GM19463 (cell line): ENCODE measurements around the gene ILK.
A peak's percentile ranks its signal among the peaks of the same experiment; 100 is the strongest.

Source experiments
- ATAC-seq: cut with Tn5 transposase; IDR thresholded peaks from one replicate; pipeline ENCODE4 v1.9.1; 2021; ENCODE audit warnings: mild to moderate bottlenecking, moderate library complexity; ENCODE audit not compliant: unreplicated experiment

The ILK gene

DNA sequence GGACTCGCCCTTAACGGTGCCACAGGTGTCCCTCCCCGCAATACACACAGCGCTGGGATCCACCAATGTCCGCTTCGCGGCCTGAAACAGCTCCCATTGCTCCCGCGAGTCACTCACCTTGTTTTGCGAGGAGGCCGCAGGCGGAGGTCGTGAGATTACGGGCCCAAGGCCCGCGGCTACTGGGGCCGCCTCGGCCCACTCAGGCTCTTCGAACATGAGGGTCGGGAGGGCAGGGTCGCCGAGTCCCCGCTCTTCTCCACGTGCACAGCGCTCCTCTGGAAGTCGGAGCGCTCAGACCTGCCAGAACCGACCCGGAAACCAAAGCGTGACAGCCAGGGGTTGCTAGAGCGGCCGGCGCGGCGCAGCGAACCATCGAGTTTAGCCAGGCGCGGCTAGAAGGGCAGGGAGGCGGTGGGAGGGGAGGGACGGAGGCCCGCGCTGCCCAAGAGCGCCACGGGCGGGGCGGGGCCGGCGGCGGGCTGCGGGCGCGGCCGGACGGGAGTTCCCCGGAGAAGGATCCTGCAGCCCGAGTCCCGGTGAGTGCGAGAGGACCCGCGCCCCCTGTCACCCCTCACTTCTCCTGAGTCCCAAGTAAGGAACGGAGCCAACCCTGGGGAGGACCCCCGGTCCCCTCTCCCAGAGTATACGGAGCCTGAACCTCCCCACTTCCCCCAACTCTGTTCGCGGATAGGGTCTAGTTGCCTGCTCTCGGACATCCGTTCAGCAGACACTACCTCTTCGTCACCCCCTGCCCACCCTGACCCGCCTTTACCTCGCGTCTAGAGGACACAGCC lies at the start of gene ILK, which contains the start of gene RRP8:
Gene ILK (plus strand): TSS at position 488 of the 794 bp plus-strand sequence. CDS start 498 bp downstream, outside the sequence.
Gene RRP8 (minus strand): TSS at position 330 of the 794 bp plus-strand sequence. CDS start 114 bp downstream, at position 216.
- ATAC-seq, result peak; percentile 76

DNA sequence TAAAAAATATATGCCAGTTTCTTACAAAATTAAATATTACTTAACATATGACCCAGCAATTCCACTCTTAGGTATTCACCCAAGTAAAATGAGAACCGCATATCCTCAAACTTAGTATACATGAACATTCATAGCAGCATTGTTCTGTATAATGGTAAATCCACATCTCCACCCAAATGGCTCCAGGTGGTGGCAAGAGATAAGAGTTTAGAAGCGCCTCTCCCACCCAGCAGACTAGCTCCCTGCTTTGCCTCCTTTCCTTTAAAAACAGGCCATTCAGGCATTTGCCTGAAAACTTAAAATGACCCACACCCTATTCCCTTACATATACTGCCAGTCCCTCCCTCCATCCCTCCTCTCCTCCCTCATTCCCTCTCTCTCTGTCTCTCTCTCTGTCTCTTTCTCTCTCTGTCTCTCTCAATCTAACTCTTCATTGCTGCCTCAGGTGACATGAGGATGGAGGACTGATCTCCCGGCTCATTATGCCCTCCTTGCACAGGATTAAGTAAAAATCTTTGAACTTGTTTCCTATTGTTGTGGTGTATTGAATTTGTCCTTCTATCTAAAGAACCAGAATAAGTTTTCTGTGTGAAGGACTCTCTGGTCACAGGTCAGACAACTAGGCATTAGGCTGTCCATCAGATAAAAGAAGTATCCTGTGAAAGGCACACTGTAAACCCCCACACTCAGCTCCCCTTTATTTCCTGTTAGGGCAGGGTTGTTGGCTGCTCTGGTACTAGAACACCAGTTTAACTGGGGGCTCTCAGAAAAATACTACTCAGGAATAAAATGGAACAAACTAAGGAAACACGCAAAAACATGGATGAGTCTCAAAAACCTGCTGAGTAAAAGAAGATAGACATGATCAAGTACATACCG lies 48.5 kb upstream of the ILK start:
- ATAC-seq, result no peak

DNA sequence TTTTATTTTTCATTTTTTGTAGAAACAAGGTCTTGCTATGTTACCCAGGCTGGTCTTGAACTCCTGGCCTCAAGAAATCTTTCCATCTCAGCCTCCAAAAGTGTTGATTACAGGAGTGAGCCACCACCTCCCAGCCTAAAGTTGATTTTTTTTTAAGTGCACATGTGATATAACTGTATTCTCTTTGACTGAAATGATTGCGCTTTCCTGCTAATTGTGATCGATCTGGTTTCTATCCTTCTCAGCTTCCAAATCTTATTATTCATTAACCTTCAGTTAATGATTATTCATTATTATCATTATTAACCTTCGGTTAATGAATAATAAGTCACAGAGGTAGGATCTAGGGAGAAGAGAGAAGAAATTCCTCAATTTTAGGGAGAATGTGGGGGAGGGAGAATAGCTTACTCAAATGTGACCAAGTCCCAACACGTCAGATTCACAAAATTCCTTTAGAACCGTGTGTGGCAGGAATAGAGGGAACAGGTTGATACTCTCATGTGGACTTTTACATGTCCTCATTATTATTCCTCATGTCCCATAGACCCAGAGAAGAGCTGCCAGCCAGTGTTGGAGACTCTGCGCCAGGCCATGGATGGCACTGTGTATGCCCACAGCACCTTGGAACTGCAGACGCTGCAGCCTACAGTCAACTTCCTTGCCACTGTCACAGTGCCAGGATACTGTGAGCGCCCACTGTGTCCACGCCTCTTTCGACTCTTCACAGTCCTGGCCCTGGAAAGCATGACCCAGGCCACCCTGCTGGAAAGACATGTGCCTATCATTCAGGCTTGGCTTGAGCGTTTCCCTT lies 47.2 kb upstream of the ILK start:
- no peak for ATAC-seq

DNA sequence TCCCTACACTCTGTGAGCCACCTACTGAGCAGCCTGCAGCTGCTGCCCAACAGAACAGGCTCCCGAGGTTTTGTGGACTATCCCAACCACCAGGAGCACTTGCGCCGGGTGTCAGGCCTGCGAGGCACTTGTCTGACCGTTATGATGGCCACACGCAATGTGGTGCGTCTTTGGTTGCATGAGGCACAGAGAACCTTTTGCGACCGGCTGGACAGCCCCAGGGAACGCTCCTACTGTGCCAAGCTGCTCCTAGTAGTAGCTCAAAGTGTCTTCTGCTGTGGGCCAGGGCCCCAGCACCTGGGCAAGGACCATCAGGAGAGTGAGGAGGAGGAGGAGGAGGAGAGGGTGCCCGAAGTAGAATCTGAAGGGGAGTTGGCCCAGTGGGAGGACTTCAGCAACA lies 46.5 kb upstream of the ILK start:
- no peak for ATAC-seq

DNA sequence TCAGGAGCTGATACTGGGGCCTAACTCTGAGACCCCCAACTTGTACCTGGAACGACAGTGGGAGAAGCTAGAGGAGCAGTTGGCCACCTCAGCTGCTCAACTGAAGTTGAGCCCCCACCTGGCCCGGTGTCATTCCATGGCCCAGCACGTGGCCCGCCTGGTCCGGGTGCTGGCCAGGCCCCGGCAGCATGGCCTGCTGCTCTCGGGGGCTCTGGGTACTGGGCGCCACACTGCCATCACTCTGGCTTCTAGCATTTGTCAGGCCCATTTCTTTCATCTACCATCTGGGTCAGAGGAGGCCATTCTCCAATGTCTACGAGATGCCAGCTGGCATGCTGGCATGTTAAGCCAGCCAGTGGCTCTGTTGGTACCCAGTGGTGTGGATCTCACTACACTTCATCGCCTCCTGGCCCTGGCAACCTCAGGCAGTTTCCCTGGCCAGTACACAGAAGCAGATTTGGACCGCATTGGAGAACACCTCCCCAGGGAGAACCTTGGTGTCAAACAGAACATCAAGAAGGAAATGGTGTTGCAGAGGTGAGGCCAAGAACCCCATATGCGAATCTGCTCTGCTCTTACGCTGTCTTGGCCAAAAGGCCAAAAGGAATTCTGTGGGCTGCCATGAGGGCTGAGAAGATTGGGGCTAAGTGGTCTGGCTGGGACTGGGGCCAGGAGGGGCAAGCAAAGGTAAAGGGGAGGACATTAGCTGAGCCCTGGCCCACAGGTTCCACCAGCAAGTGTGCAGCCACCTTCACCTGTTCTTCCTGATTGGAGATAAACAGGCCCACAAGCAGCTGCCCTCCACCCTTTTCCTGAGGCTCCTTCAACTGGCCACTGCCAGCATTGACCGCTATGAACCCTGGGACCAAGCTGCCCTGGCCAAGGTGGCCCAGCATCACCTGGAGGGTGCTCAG lies 45.6 kb upstream of the ILK start:
- no peak for ATAC-seq

DNA sequence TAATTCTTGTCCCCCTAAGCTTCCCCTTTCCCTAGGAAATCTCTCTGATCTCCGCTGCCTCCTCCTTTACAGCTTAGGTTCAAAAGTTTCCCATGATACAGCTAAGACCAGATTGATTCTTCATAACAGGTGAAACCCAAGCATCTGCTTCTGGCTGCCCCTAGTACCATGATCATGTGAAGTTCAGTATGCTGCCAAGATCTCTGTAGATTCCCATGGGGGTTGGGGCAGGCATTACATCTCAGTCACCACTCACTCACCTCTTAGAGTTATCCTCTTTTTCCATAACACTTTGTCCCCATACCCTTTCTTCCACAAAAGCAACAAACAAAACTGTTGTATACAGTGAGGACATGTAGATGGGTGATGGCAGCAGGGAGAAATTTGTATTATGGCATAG lies 44.2 kb upstream of the ILK start:
- ATAC-seq, result no peak

DNA sequence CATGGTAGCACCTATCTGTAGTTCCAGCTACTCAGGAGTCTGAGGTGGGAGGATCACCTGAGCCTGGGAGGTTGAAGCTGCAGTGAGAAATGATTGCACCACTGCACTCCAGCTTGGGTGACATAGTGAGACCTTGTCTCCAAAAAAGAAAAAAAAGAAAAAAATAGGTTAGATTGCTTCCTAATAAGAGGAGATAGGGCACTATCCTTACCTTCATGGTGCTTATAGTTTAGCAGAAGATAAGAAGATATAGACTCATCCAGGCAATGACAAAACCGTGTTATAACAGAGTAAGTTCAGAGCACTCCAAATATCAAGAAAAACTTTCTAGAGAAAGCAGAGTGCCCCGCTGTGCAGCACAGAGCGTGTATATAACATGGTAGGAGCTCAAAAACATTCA lies 42.3 kb upstream of the ILK start:
- ATAC-seq, result no peak

DNA sequence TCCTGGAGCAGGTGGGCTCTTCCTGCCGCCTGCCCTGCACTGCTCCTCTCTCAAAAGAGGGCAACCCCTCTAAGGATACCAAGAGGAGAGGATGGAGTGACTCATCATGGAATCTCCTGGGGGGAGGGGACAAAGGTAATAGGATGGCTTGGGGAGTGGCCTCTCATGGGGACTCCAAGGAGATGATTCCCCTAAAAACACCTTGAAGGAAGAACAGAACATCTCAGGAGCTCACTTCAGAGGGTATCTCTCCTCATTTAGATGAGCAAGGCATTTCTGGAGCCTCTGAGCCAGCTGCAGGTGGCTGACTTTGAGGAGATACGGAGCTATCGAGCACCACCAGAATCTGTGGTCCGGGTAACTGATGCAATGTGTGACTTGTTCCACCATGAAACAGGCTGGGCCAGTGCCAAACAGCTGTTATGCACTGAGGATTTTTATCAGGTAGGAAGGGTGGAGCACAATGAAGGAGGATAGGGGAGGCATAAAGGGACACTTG lies 40.4 kb upstream of the ILK start:
- ATAC-seq, result no peak

DNA sequence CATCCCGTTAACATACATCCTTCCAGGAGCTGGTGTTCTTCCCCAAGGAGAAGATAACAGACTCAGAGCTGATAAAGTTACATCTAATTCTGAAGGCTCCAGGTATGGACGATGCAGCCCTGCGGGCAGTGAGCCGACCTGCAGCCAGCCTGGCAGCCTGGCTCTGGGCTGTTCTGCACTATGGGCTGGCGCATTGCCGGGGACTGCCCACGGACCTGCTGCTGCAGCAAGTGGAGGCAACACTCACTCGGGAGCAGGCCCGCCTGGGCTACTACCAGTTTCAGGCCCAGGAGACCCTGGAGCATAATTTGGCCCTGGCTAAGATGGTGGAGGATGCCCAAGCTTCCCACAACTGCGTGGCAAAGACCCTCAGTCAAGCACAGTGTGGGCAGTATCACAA lies 39.9 kb upstream of the ILK start:
- ATAC-seq, result no peak

DNA sequence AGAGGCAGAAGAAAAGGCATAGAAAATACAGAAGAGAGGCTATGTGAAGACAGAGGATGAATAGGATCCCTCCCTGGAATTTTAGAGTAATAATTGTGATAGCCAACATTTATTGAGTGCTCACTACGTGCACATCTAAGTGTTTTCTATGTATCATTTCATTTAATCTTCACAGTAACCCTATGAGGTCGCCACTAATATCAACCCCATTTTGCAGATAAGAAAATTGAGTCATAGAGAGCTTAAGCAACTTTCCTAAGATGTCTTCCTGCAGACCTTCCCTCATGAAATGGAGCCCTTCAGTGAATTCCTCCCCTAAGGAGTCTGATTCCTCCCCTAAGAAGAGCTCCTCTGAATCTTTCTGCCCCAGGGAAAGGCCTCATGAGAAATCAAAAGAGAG lies 38.2 kb upstream of the ILK start:
- ATAC-seq, result no peak

DNA sequence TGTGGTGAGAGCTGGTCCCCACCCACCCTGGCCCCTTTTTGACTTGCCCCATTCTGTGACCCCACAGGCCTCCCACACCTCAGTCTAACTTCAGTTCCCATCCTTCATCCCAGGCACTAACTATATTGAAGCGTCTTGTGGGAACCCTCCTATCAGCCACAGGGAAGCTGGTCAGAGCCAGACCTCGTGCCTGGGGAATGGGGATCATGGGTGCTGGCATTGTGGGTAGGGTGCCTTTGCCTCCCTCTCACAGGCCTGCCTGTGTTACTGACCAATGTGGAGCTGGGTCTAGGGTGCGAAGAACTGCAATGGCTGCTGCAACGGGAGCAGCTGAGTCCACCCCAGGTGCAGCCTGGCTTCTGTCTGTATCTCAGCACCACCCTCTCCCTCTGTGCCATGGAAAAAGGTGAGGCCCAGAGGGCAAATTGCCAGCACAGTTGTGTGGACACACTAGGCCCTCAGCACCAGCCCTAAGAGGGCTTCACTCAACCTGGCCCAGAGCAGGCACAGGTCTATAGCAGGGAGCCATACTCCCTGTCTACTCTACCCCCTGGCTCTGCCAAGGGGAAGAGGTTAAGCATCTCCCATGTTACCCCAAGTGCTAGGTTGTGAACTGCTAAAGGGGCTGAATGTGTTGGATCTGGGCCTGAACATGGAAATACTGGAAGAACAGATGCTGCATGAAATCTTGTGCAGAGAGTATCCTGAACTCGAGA lies 37.4 kb upstream of the ILK start:
- ATAC-seq, result no peak

DNA sequence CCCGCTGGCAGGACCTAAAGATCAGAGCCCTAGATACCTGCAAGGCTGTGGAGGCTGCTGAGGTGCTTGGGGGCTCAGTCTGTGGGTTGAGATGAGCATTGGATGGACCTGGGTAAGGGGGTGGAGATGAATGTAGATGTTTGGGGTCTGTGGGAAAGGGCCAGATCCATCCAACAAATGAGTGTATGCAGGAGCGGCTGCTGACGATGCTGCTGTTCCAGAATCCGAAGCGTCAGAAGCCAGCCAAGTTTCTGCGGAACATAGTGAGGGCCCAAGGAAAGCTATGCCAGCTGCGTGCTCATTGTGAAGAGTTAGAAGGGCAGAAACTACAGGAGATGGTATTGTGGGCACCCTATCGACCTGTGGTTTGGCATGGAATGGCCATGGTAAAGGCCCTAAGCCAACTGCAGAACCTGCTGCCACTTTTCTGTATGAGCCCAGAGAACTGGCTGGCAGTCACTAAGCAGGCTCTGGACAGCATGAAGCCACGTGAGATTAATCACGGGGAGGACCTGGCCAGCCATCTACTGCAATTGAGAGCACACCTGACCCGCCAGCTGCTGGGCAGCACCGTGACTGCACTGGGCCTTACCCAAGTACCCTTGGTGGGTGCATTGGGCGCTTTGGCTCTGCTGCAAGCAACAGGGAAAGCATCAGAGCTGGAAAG lies 36.7 kb upstream of the ILK start:
- ATAC-seq, result no peak

DNA sequence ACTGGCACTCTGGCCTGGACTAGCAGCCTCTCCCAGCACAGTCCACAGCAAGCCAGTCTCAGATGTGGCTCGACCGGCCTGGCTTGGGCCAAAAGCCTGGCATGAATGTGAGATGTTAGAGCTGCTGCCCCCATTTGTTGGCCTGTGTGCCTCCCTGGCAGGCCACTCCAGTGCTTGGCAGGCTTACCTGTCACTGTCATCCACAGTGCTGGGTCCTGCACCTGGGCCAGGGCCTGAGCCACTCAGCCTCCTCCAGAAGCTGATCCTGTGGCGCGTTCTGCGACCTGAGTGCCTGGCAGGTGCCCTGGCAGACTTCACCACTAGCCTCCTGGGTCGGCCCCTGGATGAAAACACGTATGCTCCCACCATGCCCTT lies 36.2 kb upstream of the ILK start:
- ATAC-seq, result no peak

DNA sequence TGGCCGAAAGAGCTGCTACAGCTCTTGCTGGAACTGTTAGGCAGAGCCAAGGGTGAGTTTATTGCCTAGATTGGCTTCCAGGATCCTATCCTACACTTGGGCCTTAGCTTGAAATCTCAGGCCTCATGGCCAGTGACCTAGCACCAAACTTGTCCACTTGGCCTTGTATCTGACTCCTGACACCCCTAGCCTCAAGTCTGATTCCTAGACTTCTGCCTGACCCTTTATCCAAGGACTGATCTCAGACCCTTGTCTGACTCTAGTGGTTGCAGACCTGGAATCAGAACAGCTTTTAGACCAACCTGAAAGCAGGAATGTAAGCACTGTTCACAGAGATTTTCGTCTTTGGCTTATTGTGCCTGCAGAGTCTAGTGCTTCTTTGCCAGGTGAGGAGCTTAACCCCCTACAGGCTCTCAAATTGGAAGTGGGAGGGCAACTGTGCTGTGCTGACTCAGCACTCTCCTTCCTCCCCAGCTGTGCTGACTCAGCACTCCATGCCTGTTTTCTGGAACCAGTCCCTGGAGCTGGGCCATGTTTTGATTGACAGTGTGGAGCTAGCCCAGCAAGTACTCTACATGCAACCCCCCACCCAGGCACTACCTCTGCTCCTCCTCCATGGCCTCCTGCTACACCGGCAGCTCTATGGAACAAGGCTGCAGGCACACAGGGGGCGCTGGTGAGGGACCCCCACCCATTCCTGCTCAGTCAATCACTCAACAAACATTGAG lies 35.2 kb upstream of the ILK start:
- no peak for ATAC-seq

DNA sequence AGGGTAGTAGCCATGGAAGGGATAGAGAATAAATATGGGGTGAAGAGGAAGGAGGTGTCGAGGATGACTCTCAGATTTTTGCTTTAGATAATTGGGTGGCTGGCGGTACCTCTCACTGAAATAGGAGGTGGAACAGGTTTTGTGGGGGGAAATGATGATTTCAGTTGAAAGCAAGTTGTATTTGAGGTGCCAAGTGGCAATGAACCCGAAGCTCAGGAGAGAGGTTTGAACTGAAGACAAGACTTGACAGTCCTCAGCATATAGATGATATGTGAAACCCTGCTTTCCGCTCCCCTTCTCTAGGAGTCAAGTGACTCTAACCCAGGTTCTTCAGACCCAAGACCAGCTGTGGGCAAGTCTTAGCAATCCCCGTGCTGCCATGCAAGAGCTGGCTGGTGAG lies 33.9 kb upstream of the ILK start:
- no peak for ATAC-seq

DNA sequence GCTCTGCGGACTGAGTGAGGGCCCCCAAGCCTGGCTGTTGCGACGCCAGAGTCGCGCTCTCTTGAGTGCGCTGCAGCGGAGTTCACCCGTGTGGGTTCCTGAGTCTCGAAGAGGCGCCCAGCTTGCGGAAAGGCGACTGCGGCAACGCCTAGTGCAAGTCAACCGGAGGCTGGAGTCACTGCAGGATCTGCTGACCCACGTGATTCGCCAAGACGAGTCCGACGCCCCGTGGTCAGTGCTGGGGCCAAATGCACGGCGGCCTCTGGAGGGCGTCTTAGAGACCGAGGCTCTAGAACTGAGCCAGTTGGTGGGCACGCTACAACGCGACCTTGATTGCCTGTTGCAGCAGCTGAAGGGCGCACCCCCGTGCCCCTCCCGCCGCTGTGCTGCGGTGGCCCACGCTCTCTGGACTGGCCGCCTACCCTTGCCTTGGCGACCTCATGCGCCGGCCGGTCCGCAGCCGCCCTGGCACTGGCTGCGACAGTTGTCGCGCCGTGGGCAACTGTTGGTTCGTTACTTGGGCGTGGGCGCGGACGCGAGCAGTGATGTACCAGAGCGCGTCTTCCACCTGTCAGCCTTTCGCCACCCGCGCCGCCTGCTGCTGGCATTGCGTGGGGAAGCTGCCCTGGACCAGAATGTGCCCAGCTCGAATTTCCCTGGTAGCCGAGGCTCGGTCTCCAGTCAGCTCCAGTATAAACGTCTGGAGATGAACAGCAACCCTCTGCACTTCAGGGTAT lies 32.7 kb upstream of the ILK start:
- ATAC-seq, result no peak

DNA sequence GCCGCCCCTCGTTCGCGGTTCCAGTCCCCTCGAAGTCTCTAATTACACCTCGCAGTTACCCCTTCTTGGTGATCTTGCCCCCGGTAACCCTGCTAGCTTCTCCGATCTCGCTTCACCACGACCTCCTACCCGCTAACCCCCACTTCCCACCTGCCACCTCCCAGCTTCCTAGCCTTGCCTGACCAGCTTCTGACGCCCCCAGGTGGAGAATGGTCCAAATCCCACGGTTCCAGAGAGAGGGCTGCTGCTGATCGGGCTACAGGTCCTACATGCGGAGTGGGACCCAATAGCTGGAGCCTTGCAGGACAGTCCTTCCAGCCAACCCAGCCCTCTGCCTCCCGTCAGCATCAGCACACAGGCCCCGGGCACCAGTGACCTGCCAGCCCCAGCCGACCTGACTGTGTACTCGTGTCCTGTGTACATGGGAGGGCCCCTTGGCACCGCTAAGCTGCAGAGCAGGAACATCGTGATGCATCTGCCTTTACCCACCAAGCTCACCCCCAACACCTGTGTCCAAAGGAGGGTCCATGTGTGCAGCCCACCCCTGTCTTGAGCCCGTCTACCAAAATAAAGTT lies 32.1 kb upstream of the ILK start:
- ATAC-seq, result no peak
